Stimulated activated CD8-positive, alpha-beta memory T cell treated with anti-CD3 and anti-CD28 coated beads, Interleukin-4, amount 100 ng/mL, for 4 hours (primary cell): ENCODE results near the gene EDC3.
"Not testable (repeated sequence)": the region's sequence is repeated elsewhere in the genome, so short reads cannot be mapped to it uniquely, and the experiment has no call there.

ENCODE experiments used
- DNase-seq, 2 donors: peaks; one replicate each; pipeline ENCODE4 v3.0.0-alpha.2; 2020; ENCODE audit warnings: low read depth in 2 of 2, low spot score in 1 of 2

The EDC3 gene

DNA sequence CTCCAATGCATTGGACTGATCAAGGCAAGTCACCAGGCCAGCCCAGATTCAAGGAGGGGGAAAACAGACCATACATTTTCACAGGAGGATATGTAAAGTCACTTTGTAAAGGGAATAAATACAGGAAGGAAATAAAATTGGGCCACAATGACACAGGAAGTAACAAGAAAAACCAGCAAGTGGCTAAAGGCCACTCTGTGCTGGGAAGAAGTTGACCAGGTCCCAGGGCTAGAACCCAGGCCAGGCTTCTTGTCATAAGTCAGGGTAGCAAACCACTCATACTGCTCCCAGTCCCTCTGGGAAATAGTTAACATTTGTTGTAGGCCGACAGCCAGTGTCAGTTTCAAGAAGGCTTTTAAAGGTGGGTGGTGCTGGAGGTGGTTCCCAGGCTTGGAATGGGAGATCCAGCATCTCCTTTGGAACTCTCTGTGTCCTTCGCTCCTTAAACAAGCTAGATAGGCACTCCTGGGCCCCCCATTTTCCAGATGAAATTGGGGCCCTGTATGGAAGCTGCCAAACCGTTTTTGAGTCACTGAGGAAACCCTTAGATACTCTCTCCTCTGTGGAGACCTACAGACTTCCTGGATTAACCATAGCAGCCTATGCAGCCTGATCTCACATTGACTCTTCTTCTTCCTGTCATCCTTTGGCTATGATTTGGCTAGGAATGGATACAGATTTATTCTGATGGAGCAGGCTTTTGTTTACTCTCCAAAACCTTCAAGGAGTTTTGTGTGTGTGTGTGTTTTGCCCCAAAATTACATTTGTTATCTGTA, 14.7 kb upstream of the EDC3 start:
- no peak for DNase-seq

- DNase-seq: no peak
These were observed 14.1 kb upstream of the EDC3 start for GRCh38 chr15:74709892-74710291.

GRCh38 chr15:74709011-74709410, 13.2 kb upstream of the EDC3 start:
- DNase-seq: no peak

- no peak for DNase-seq
These were observed 984 bp upstream of the EDC3 start for GRCh38 chr15:74696808-74697207.

- DNase-seq: no peak
These were observed 540 bp upstream of the EDC3 start for GRCh38 chr15:74696398-74696729.

DNA sequence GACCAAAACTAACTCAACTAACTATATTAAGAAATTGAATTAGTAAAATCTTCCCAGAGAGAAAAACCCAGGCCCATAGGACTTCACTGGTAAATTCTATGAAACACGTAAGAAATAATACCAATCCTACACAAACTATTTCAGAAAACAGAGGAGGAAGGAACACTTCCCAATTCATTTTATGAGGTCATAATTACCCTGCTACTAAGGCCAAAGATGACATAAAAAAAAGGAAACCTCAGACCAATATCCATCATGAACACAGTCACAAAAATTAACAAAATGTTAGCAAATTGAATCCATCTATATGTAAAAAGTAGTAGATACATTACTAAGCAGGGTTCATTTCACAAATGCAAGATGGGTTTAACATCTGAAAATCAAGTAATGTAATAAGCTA, 3.5 kb downstream of the EDC3 start:
- DNase-seq: no peak

DNA sequence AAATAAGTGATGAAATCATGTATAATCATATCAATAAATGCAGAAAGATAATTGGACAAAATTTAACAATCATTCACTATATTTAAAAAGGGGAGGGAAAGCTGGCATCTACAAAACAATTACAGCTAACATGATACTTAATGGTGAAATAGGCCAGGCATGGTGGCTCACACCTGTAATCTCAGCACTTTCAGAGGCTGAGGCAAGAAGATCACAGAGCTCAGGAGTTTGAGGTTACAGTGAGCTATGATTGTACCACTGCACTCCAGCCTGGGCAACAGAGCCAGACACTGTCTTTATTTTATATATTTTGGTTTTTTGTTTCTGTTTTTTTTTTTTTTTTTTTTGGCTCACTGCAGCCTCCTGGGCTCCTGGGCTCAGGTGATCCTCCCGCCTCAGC, 12.1 kb downstream of the EDC3 start:
- DNase-seq: no peak

- no peak for DNase-seq
These were observed 12.9 kb downstream of the EDC3 start for GRCh38 chr15:74682954-74683353.

DNA sequence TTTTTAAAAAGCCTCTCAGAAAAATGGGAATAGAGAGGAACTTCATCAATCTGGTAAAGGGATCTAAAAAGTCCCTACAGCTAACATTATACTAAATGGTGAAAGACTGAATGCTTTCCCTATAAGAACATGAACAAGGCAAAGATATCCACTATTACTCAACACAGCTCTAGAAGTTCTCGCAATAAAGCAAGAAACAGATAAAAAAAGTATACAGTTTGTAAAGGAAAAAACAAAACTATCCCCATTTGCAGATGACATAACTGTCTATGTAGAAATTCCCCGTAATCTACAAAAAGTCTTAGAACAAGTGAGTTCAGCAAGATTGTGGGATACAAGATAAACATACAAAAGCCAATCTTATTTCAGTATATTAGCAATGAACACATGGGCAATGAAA, 15.4 kb downstream of the EDC3 start:
- no peak for DNase-seq

- DNase-seq: no peak
These were observed 19.0 kb downstream of the EDC3 start for GRCh38 chr15:74676801-74677200.

- no peak for DNase-seq
These were observed 21.7 kb downstream of the EDC3 start for GRCh38 chr15:74674161-74674560.

DNA sequence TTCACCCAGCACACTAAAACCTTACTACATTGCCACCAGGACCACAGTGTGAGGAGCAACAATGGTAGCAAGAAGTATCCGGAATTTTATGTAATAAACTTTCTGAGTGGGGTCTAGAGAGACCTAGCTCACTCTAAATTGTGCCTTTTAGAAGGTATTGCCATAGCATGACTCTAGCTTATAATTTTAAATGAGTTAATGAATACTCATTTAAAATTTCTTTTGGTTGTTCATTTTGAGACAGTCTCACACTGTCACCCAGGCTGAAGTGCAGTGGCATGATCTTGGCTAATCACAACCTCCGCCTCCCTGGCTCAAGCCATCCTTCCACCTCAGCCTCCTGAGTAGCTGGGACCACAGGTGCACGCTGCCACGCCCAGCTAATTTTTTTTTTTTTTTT, 26.2 kb downstream of the EDC3 start:
- DNase-seq: no peak

GRCh38 chr15:74667975-74668374, 27.8 kb downstream of the EDC3 start:
- DNase-seq: no peak

DNA sequence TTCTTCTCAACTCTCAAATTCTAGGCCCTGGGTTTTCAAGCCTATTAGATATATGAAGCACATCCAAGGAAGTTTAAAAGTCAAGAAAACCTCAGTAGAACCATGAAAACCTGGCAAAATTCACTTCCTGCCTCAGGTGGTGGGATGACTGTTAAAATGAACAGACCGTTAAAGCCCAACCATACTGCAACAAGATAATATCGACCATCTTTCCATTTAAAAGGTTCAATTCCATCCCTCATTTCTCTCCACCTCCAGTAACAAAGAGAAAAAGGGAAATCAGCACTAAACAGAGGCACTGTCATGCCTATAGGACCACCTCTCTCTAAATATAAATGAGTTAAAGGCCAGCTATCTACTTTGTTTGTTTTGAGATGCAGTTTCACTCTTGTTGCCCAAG, 31.2 kb downstream of the EDC3 start:
- DNase-seq: no peak

GRCh38 chr15:74664028-74664616, 31.7 kb downstream of the EDC3 start:
- DNase-seq: no peak

GRCh38 chr15:74663303-74664027, 32.4 kb downstream of the EDC3 start:
- no peak for DNase-seq

DNA sequence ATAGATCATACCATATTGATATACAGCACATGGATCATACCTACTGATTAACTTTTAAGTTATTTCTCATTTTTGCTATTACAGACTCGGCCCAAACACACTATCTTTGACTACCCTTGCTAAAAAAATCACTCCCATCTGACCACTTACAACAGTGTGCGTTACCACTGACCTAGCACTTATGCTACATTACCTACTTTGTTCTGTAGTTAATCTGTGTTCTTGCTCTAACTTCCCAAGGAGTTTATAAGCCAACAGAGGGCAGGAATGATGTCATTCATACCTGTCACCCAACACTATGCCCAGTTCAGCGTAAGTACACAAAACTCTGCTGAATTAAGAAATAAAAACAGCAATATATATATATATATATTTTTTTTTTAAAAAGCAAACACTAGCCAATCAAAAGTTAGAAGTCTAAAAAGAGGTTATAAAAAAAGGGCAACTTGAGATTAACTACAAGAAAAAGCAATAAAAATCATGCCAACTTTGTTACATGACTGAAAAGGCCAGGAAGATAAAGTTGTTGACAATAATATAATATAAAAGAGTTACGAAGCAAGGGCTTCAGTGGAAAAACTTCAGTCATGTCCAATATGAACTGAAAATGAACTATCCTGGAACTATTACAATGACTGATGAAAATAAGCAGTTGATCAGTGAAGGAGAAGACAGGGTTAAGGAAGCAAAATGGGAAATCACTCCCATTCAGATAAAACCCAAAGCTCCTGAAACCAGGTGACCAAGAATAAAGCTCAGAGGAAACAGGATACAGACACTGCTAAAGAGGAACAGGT, 33.6 kb downstream of the EDC3 start:
- no peak for DNase-seq

DNA sequence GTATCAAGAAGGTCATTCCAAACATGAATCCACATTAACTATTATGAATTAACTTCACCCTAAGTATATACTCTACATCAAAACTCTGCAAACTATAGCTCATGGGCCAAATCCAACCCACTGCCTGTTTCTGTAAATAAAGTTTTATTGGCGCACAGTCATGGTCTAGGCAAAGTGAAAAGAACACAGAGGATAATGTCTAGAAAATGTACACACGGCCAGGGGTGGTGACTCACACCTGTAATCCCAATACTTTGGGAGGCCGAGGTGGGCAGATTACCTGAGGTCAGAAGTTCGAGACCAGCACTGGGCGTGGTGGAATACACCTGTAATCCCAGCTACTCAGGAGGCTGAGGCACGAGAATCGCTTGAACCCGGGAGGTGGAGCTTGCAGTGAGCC, 34.5 kb downstream of the EDC3 start:
- not testable (repeated sequence) for DNase-seq

DNA sequence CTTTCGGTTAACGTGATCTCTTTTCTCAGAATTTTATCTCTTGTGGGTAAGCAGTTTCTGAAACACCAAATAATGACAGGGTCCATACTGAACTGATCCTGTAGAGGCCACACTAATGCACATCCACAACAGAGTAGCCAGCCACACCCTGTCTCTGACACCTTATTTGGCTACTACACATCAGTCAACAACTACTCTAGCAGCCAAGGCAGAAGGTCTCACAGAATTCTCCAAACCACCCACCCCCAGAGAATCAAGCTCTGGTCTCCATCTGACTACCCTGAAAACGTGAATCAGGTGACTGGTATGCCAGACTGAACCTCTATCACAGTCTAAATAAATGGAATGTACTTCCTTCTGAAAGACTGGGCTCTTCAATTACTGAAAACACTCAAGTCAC, 38.0 kb downstream of the EDC3 start:
- no peak for DNase-seq

DNA sequence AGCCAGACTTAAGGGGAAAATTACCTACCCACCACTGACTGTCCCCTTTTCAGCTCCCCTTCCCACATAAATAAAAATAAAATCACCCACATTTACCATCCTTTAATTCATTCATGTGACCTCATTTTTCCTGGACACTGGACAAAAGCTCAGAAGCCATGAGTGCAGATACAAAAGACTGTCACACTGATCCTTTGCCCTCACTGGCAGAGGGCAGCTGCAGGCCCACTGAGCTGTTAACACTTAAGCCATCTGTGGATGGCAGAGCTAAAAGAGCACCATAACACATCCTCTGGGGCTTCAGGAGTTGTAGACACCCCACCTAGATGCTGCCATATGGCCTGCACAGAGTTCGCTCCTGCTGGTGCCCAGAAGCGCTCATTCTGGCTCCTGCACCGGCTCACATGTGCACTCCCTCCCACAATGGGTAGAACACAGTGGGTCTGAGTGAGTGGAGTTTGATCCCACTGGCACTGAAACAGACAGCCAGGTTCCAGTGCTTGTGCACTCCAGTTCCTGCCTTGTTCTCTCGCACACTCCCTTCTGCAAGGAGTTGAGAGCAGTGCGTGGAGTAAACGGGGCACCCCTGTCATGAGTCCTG, 38.8 kb downstream of the EDC3 start:
- DNase-seq: no peak

GRCh38 chr15:74655424-74655823, 40.4 kb downstream of the EDC3 start:
- no peak for DNase-seq
